ENCODE results near the gene PDIK1L. TPM values are rescaled to one million over a fixed set of nuclear protein-coding genes. Genes with fewer than 3 reads are reported as not detected.
A peak's percentile ranks its signal among the peaks of the same experiment; 100 is the strongest.

Gene PDIK1L
- total and polyA plus RNA-seq, 4 experiments from 2014 or later: 5.5 to 25.0 (median 14.4) TPM

DNA sequence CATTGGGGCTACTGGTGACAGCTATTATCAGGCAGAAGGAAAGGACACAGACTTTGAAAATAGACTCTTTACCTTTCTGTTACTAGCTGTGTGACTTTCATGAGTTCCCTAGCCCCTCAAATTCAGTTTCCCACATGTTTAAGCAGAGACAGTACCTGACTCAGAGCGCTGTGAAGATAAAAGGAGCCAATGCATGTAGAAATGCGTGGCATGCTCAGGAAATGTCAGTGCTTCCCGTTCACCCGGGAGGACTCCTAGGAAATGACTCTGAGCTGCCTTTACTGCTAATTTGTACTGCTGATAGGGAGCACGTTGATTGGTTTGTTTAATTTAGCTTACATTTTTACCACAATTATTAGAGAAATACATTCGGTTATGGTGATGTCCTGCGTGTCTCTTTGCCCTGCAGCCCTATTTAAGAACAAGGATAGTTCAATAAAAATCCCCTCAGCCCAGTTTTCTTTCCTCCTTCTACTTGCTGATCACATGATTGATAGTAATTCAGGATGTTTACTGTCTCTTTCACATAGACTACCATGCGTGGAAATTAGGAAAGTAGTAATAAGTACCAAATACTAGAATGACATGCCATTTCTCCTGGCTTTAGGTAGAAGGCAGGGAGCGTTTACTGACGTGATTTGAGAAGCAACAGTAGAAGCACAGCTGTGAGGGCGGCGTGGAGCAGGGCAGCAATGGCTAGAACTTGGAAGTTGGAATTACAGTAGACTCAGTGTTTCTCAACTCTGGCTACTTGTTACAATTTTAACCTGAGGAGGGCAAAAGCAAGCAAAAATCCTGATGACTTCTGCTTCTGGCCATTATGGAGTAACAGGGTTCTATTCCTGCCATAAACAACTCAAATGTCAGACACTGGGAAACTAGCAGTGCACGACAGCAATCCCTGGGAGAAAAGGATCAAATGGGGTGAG is 15.9 kb downstream of the PDIK1L start:
- peak overlapping the region; percentile 79 to 92 (median 86) for H3K4me3 Mint-ChIP-seq
- no peaks in the 10 kb centered on the region for H3K27me3 Mint-ChIP-seq
- peaks cover 31 to 51% (median 41%) of the 10 kb centered on the region in 4 donors for H3K4me1 Mint-ChIP-seq
- no peaks in the 10 kb centered on the region for H3K36me3 ChIP-seq (ENCODE audit: insufficient read depth, low read length)
- no peaks in the 10 kb centered on the region for H3K27me3 ChIP-seq (ENCODE audit: insufficient read depth, low read length)
- peaks cover 57% of the 10 kb centered on the region for H3K4me1 ChIP-seq (ENCODE audit: insufficient read depth, low read length)
- intact Hi-C loops (cut with micrococcal nuclease): loop anchor here (10.0 kb wide), 1 partner anchor 883 kb away; the partner anchor contains the start of gene RSRP1
- H3K9me3 ChIP-seq (ENCODE audit: control insufficient read depth in 1 of 2, low read length in 2 of 2): no peaks in the 10 kb centered on the region
- H3K27ac Mint-ChIP-seq: peak overlapping the region; percentile 44 to 99 (median 83)
- peak overlapping the region in 1 of 2 donors; percentile 47 for H3K4me3 ChIP-seq (ENCODE audit: low read length in 2 of 2)
- H3K27ac ChIP-seq (ENCODE audit: low read depth, low read length): peak overlapping the region; percentile 12
- POLR2A ChIA-PET (ENCODE audit: partially characterized antibody): interaction anchor here (0.6 to 9.5 kb wide), 15 partner anchors 10 to 1866 kb away, joined by 3 to 189 read pairs (median 6); partner anchors contain the start of genes CEP85, DHDDS, GPATCH3 and PDIK1L
- H3K9me3 Mint-ChIP-seq: no peaks in the 10 kb centered on the region
- no peak for DNase-seq
- H3K36me3 Mint-ChIP-seq: peaks cover 0 to 10% of the 10 kb centered on the region in 2 donors
- CTCF ChIA-PET (ENCODE audit: partially characterized antibody): interaction anchor here (1.0 to 11.2 kb wide), 12 partner anchors 12 to 290 kb away, joined by 3 to 199 read pairs (median 4); partner anchors contain the start of genes CEP85, PDIK1L and ZNF593

DNA sequence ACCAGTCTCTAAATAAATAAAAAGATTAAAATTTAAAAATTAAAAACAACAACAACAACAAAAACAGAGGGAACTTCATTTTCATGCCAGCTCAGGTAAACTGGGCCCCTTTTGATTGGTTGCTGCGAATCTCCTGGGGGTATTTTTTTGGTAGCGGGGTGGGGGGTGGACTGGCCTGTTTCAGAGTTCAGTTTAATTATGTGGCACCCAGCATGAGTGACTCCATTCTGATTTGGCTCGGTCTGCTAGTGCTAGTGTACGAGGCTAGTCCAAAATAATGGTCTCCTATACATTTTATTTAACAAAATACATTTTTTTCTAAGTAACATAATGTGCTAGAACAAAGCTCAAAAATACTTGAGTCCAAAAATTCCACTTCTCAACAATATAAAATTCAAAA is 18.2 kb downstream of the PDIK1L start:
- Histone ChIP-seq H3K27me3 (ENCODE audit: insufficient read depth, low read length) (no peaks in the 10 kb centered on the region), H3K4me1 (ENCODE audit: insufficient read depth, low read length) (peaks cover 37% of the 10 kb centered on the region), H3K4me3 (ENCODE audit: low read length in 2 of 2) (no peak overlapping the region), H3K9me3 (ENCODE audit: control insufficient read depth in 1 of 2, low read length in 2 of 2) (no peaks in the 10 kb centered on the region), H3K36me3 (ENCODE audit: insufficient read depth, low read length) (no peaks in the 10 kb centered on the region), H3K27ac (ENCODE audit: low read depth, low read length) (no peak overlapping the region)
- Mint-ChIP-seq H3K4me1 (peaks cover 22 to 36% (median 30%) of the 10 kb centered on the region in 4 donors), H3K27ac (no peak overlapping the region), H3K9me3 (peaks cover 0 to 1% (median 0%) of the 10 kb centered on the region in 8 donors), H3K4me3 (peak overlapping the region in 1 of 8 donors; percentile 49), H3K36me3 (no peaks in the 10 kb centered on the region), H3K27me3 (no peaks in the 10 kb centered on the region)
- intact Hi-C loops (cut with micrococcal nuclease): loop anchor here (10.0 kb wide), 1 partner anchor 885 kb away; the partner anchor contains the start of gene RSRP1
- CTCF ChIA-PET (ENCODE audit: partially characterized antibody): interaction anchor here (0.8 to 11.2 kb wide), 5 partner anchors 12 to 1025 kb away, joined by 3 to 199 read pairs (median 4); partner anchors contain the start of gene SLC9A1
- POLR2A ChIA-PET (ENCODE audit: partially characterized antibody): interaction anchor here (1.6 to 9.5 kb wide), 2 partner anchors 18 to 249 kb away, joined by 4 to 189 read pairs; partner anchors contain the start of gene PDIK1L
- no peak for DNase-seq

DNA sequence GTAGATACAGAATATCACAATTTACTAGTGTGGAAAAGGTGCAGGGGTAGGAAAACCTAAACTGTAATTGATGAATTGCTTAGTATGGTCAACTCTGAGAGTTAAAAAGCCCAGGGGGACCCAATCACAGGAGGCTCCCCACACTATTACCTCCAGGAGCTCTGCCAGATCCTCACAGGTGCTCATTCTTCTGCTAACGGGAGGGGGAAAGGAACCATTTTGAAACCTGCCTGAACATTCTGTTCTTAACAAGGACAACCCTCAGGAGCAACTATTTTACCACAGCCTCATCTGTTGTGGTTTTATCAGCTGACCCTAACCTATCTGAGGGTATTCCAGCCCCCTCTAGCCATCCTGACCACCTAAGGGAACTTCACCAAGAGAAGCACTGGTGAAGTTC is 19.1 kb downstream of the PDIK1L start:
- ChIA-PET CTCF (ENCODE audit: partially characterized antibody) (interaction anchor here (1.3 to 11.2 kb wide), 3 partner anchors 12 to 27 kb away, joined by 4 to 199 read pairs (median 4); no protein-coding TSS in a partner anchor), POLR2A (ENCODE audit: partially characterized antibody) (interaction anchor here (0.6 kb wide), 2 partner anchors 10 to 264 kb away, joined by 3 to 4 read pairs; no protein-coding TSS in a partner anchor)
- peaks cover 0 to 1% (median 0%) of the 10 kb centered on the region in 8 donors for H3K9me3 Mint-ChIP-seq
- Histone ChIP-seq H3K36me3 (ENCODE audit: insufficient read depth, low read length) (no peaks in the 10 kb centered on the region), H3K4me1 (ENCODE audit: insufficient read depth, low read length) (peaks cover 28% of the 10 kb centered on the region), H3K27me3 (ENCODE audit: insufficient read depth, low read length) (no peaks in the 10 kb centered on the region), H3K27ac (ENCODE audit: low read depth, low read length) (no peak overlapping the region), H3K4me3 (ENCODE audit: low read length in 2 of 2) (no peak overlapping the region), H3K9me3 (ENCODE audit: control insufficient read depth in 1 of 2, low read length in 2 of 2) (no peaks in the 10 kb centered on the region)
- no peaks in the 10 kb centered on the region for H3K27me3 Mint-ChIP-seq
- H3K27ac Mint-ChIP-seq: no peak overlapping the region
- H3K36me3 Mint-ChIP-seq: no peaks in the 10 kb centered on the region
- peaks cover 19 to 30% (median 26%) of the 10 kb centered on the region in 4 donors for H3K4me1 Mint-ChIP-seq
- no peak for DNase-seq
- intact Hi-C loops (cut with micrococcal nuclease): no loop called here
- H3K4me3 Mint-ChIP-seq: no peak overlapping the region

DNA sequence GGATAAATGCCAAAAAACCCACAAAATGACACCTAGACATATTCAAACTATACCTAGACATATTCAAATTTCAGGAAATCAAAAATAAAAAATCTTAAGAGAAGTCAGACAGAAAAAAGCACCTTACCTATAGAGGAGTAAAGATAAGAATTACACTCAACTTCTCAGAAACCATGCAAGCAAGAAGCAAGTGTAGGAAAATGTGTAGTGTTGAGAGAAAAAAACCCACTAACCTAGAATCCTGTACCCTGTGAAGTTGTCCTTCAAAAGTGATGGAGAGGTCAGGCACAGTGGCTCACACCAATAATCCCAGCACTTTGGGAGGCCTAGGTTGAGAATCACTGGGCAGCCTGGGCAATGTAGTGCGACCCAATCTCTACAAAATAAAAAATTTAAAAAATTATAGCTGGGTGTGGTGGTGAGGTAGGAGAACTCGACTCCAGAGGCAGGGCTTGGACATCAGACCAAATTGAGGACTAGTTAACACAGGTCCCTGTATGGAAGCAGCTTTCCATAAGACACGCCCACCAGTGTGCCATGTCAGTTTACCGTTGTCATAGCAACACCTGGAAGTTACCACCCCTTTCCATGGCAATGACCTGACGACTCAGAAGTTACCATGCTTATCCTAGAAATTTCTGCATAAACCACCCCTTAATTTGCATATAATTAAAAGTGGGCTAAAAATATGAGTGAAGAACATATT is 20.7 kb downstream of the PDIK1L start:
- ChIA-PET CTCF (ENCODE audit: partially characterized antibody) (interaction anchor here (1.1 kb wide), 1 partner anchor 12 kb away, joined by 5 read pairs; no protein-coding TSS in a partner anchor), POLR2A (ENCODE audit: partially characterized antibody) (interaction anchor here (0.7 kb wide), 1 partner anchor 20 kb away, joined by 3 read pairs; no protein-coding TSS in a partner anchor)
- Histone ChIP-seq H3K4me1 (ENCODE audit: insufficient read depth, low read length) (peaks cover 15% of the 10 kb centered on the region), H3K4me3 (ENCODE audit: low read length in 2 of 2) (no peak overlapping the region), H3K9me3 (ENCODE audit: control insufficient read depth in 1 of 2, low read length in 2 of 2) (no peaks in the 10 kb centered on the region), H3K27ac (ENCODE audit: low read depth, low read length) (no peak overlapping the region), H3K27me3 (ENCODE audit: insufficient read depth, low read length) (no peaks in the 10 kb centered on the region), H3K36me3 (ENCODE audit: insufficient read depth, low read length) (no peaks in the 10 kb centered on the region)
- H3K4me1 Mint-ChIP-seq: peaks cover 10 to 16% (median 14%) of the 10 kb centered on the region in 4 donors
- intact Hi-C loops (cut with micrococcal nuclease): no loop called here
- DNase-seq: no peak
- H3K9me3 Mint-ChIP-seq: peaks cover 0 to 1% (median 0%) of the 10 kb centered on the region in 8 donors
- no peak overlapping the region for H3K4me3 Mint-ChIP-seq
- H3K27me3 Mint-ChIP-seq: no peaks in the 10 kb centered on the region
- no peaks in the 10 kb centered on the region for H3K36me3 Mint-ChIP-seq
- peak overlapping the region in 1 of 7 donors; percentile 31 for H3K27ac Mint-ChIP-seq

DNA sequence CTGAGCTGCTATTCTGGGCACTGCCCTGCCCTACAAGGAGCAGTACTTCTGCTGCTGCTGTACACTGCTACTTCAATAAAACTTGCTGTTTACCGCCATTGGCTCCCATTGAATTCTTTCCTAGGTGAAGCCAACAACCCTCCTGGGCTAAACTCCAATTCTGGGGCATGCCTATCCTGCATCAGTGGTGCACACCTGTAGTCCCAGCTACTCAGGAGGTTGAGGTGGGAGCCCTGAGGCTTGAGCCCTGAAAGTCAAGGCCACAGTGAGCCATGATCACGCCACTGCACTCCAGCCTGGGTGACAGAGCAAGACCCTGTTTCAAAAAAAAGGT is 21.2 kb downstream of the PDIK1L start:
- Histone ChIP-seq H3K36me3 (ENCODE audit: insufficient read depth, low read length) (no peaks in the 10 kb centered on the region), H3K4me3 (ENCODE audit: low read length in 2 of 2) (no peak overlapping the region), H3K27ac (ENCODE audit: low read depth, low read length) (no peak overlapping the region), H3K9me3 (ENCODE audit: control insufficient read depth in 1 of 2, low read length in 2 of 2) (no peaks in the 10 kb centered on the region), H3K27me3 (ENCODE audit: insufficient read depth, low read length) (no peaks in the 10 kb centered on the region), H3K4me1 (ENCODE audit: insufficient read depth, low read length) (peaks cover 10% of the 10 kb centered on the region)
- POLR2A ChIA-PET (ENCODE audit: partially characterized antibody): interaction anchor here (0.7 kb wide), 1 partner anchor 20 kb away, joined by 3 read pairs; no protein-coding TSS in a partner anchor
- no peaks in the 10 kb centered on the region for H3K27me3 Mint-ChIP-seq
- CTCF ChIA-PET (ENCODE audit: partially characterized antibody): interaction anchor here (1.1 kb wide), 1 partner anchor 12 kb away, joined by 5 read pairs; no protein-coding TSS in a partner anchor
- no peaks in the 10 kb centered on the region for H3K36me3 Mint-ChIP-seq
- intact Hi-C loops (cut with micrococcal nuclease): no loop called here
- H3K27ac Mint-ChIP-seq: no peak overlapping the region
- H3K9me3 Mint-ChIP-seq: peaks cover 0 to 1% (median 0%) of the 10 kb centered on the region in 8 donors
- H3K4me3 Mint-ChIP-seq: no peak overlapping the region
- peaks cover 5 to 11% (median 9%) of the 10 kb centered on the region in 4 donors for H3K4me1 Mint-ChIP-seq
- no peak for DNase-seq

DNA sequence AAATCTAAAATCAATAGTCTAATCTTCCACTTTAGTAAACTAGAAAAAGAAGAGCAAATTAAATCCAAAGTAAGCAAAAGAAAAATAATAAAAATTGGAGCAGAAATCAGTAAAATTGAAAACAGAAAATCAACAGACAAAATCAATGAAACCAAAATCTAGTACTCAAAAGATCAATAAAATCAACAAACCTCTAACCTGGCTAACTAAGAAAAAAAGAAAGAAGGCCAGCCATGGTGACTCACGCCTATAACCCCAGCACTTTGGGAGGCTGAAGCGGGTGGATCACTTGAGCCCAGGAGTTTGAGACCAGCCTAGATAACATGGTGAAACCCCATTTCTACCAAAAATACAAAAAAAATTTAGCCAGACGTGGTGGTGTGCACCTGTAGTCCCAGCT is 22.8 kb downstream of the PDIK1L start:
- CTCF ChIA-PET (ENCODE audit: partially characterized antibody): no interaction called here
- peaks cover 10% of the 10 kb centered on the region for H3K4me1 ChIP-seq (ENCODE audit: insufficient read depth, low read length)
- H3K4me3 Mint-ChIP-seq: no peak overlapping the region
- no peak for DNase-seq
- peaks cover 0 to 1% (median 0%) of the 10 kb centered on the region in 8 donors for H3K9me3 Mint-ChIP-seq
- H3K36me3 Mint-ChIP-seq: no peaks in the 10 kb centered on the region
- H3K27me3 Mint-ChIP-seq: no peaks in the 10 kb centered on the region
- H3K4me3 ChIP-seq (ENCODE audit: low read length in 2 of 2): no peak overlapping the region
- H3K9me3 ChIP-seq (ENCODE audit: control insufficient read depth in 1 of 2, low read length in 2 of 2): no peaks in the 10 kb centered on the region
- H3K27ac Mint-ChIP-seq: no peak overlapping the region
- no peak overlapping the region for H3K27ac ChIP-seq (ENCODE audit: low read depth, low read length)
- H3K36me3 ChIP-seq (ENCODE audit: insufficient read depth, low read length): no peaks in the 10 kb centered on the region
- POLR2A ChIA-PET (ENCODE audit: partially characterized antibody): no interaction called here
- no peaks in the 10 kb centered on the region for H3K27me3 ChIP-seq (ENCODE audit: insufficient read depth, low read length)
- intact Hi-C loops (cut with micrococcal nuclease): no loop called here
- peaks cover 6 to 8% (median 8%) of the 10 kb centered on the region in 4 donors for H3K4me1 Mint-ChIP-seq
